A549 (cell line): ENCODE measurements around the gene TBC1D1. TPM values are rescaled to one million over a fixed set of nuclear protein-coding genes. Genes with fewer than 3 reads are reported as not detected.

Experiments used
- ATAC-seq, 2 experiments: fragments of 200-7000 bp in 1 of 2; fragments of >200 bp in 1 of 2; cut with Nextera tagmentation in 1 of 2; cut with Tn5 transposase in 1 of 2; 3 replicates each; pipeline versions ENCODE4 v1.8.0 to v1.9.1; 2018 to 2020; ENCODE audit warnings: mild to moderate bottlenecking in 1 of 2, moderate library complexity in 1 of 2
- CTCF ChIA-PET: fragments of 300-600 bp; sonication (Branson Sonifier 250); formaldehyde crosslinking; extraction: SDS; loops from one replicate; lab custom pipeline; 2021; ENCODE audit warnings: antibody characterized with exemption, inconsistent platforms; lab: Yijun Ruan, JAX
- POLR2A ChIA-PET: fragments of 350-600 bp; formaldehyde crosslinking; extraction: SDS; loops from one replicate; lab custom pipeline; 2021; ENCODE audit warnings: antibody characterized with exemption, inconsistent platforms; lab: Yijun Ruan, JAX
- DNase-seq, 2 experiments: peaks; one replicate each; pipeline versions ENCODE4 v3.0.0 to v3.0.0-alpha.2; 2011 to 2016; ENCODE audit warnings: low read depth in 1 of 2, low spot score in 1 of 2
- FAIRE-seq: peaks from 2 replicates; lab custom pipeline; 2011; peaks lifted over from hg19 to GRCh38; lab: Jason Lieb, UNC
- H3K27ac ChIP-seq, 2 experiments: fragments of >200 bp; sonication (Bioruptor Twin); formaldehyde crosslinking; 3 replicates each; pipeline ENCODE4 v1.5.1; 2016 to 2017
- H3K4me1 ChIP-seq: fragments of >200 bp; sonication (Bioruptor Twin); formaldehyde crosslinking; 3 replicates; pipeline ENCODE4 v1.6.1; 2016
- H3K4me2 ChIP-seq: fragments of >200 bp; sonication (Bioruptor Twin); formaldehyde crosslinking; 3 replicates; pipeline ENCODE4 v1.6.1; 2016
- H3K4me3 ChIP-seq: fragments of >200 bp; sonication (Bioruptor Twin); formaldehyde crosslinking; 3 replicates; pipeline ENCODE4 v1.5.1; 2016
- H3K9me3 ChIP-seq: fragments of >200 bp; sonication (Bioruptor Twin); formaldehyde crosslinking; 3 replicates; pipeline ENCODE4 v1.6.1; 2016
- CBX2 ChIP-seq: fragments of 200-600 bp; sonication (generic); IDR thresholded peaks from 2 replicates; pipeline ENCODE4 v1.6.1; 2016; ENCODE audit warnings: low read depth, mild to moderate bottlenecking, borderline replicate concordance
- CHD2 ChIP-seq: fragments of 150-350 bp; IDR thresholded peaks from 2 replicates; pipeline ENCODE4 v1.6.1; 2014; ENCODE audit warnings: low read length; ENCODE audit not compliant: partially characterized antibody
- CHD4 ChIP-seq: fragments of 200-600 bp; sonication (generic); IDR thresholded peaks from 2 replicates; pipeline ENCODE4 v1.6.1; 2016; ENCODE audit warnings: antibody characterized with exemption, mild to moderate bottlenecking, borderline replicate concordance
- EP300 ChIP-seq, 2 experiments: fragments of >200 bp; sonication (Bioruptor Twin); formaldehyde crosslinking; IDR thresholded peaks; 2 replicates in 1 of 2; 3 replicates in 1 of 2; pipeline ENCODE4 v1.6.1; 2016 to 2017
- ESRRA ChIP-seq: fragments of 150-350 bp; IDR thresholded peaks from 2 replicates; pipeline ENCODE4 v1.6.1; 2014; ENCODE audit warnings: mild to moderate bottlenecking, low read length, borderline replicate concordance
- HOXB5 ChIP-seq: fragments of 250-450 bp; sonication (Bioruptor Pico); IDR thresholded peaks from 2 replicates; pipeline ENCODE4 v1.5.0; 2020; ENCODE audit warnings: mild to moderate bottlenecking, moderate library complexity
- JUNB ChIP-seq: fragments of >200 bp; sonication (Bioruptor Twin); formaldehyde crosslinking; IDR thresholded peaks from 2 replicates; pipeline ENCODE4 v1.6.1; 2016
- MAZ ChIP-seq: fragments of 150-350 bp; IDR thresholded peaks from 2 replicates; pipeline ENCODE4 v1.6.1; 2014; ENCODE audit warnings: antibody characterized with exemption, low read depth, low read length, borderline replicate concordance
- MYC ChIP-seq: IDR thresholded peaks from 2 replicates; pipeline ENCODE4 v1.6.1; 2012; ENCODE audit warnings: mild to moderate bottlenecking, inconsistent platforms, low read length, improper control_type of control experiment, borderline replicate concordance
- NFE2L2 ChIP-seq: fragments of 150-350 bp; conservative IDR thresholded peaks from 2 replicates; pipeline ENCODE4 v1.6.1; 2014; ENCODE audit warnings: low read length
- NPAS2 ChIP-seq: fragments of 250-450 bp; sonication (Bioruptor Pico); IDR thresholded peaks from 2 replicates; pipeline ENCODE4 v1.8.0; 2022; ENCODE audit warnings: mild to moderate bottlenecking, moderate library complexity, borderline replicate concordance
- RARB ChIP-seq: fragments of 250-450 bp; sonication (Bioruptor Pico); IDR thresholded peaks from 2 replicates; pipeline ENCODE4 v1.8.0; 2021; ENCODE audit warnings: mild to moderate bottlenecking, moderate library complexity
- SMC3 ChIP-seq: fragments of >200 bp; sonication (Bioruptor Twin); formaldehyde crosslinking; IDR thresholded peaks from 3 replicates; pipeline ENCODE4 v1.6.1; 2018; ENCODE audit warnings: inconsistent platforms
- SREBF2 ChIP-seq: fragments of 450-650 bp; IDR thresholded peaks from 2 replicates; pipeline ENCODE4 v1.6.1; 2014; ENCODE audit warnings: mild to moderate bottlenecking, moderate library complexity
- TP53 ChIP-seq: fragments of 250-450 bp; sonication (Bioruptor Pico); IDR thresholded peaks from 2 replicates; pipeline ENCODE4 v1.5.0; 2021; ENCODE audit warnings: mild to moderate bottlenecking, moderate library complexity
- ZC3H11A ChIP-seq: fragments of 450-650 bp; IDR thresholded peaks from 2 replicates; pipeline ENCODE4 v1.6.1; 2014; ENCODE audit warnings: antibody characterized with exemption, mild to moderate bottlenecking
- whole genome bisulfite sequencing: methylation state at CpG from one replicate; pipeline ENCODE4 v1.1.6; 2017; ENCODE audit errors: missing lambda C conversion rate; 5-methylcytosine and 5-hydroxymethylcytosine counted together
- polyA plus RNA-seq, 4 experiments: library from polyadenylated mRNA; depleted of rRNA in 3 of 4; stranded (reverse); fragments of >200 nt; fragmentation: RNase III in 1 of 4; extraction: RNeasy Plus Mini Kit Qiagen cat#74134 plus additional on column Dnase treatment in 1 of 4; gene quantifications; 2 replicates in 3 of 4; 3 replicates in 1 of 4; pipeline ENCODE4 v1.2.3, GENCODE V29; 2011 to 2017
- TF ChIP-seq, protein P1 (sequence below): fragments of 150-350 bp; IDR thresholded peaks from 2 replicates; pipeline ENCODE4 v1.6.1; 2014; ENCODE audit warnings: low read depth, mild to moderate bottlenecking, low read length
- TF ChIP-seq, protein P2 (sequence below): fragments of 200-600 bp; sonication (generic); IDR thresholded peaks from 2 replicates; pipeline ENCODE4 v1.6.1; 2016; ENCODE audit warnings: antibody characterized with exemption, mild to moderate bottlenecking, moderate library complexity
- TF ChIP-seq, protein P3 (sequence below): fragments of >200 bp; sonication (Bioruptor Twin); formaldehyde crosslinking; IDR thresholded peaks from 3 replicates; pipeline ENCODE4 v1.5.1; 2016

TBC1D1 gene
- polyA plus RNA-seq, 2 of the 4 experiments (the other 2 are of a cell fraction): 26.5 to 28.5 TPM

DNA sequence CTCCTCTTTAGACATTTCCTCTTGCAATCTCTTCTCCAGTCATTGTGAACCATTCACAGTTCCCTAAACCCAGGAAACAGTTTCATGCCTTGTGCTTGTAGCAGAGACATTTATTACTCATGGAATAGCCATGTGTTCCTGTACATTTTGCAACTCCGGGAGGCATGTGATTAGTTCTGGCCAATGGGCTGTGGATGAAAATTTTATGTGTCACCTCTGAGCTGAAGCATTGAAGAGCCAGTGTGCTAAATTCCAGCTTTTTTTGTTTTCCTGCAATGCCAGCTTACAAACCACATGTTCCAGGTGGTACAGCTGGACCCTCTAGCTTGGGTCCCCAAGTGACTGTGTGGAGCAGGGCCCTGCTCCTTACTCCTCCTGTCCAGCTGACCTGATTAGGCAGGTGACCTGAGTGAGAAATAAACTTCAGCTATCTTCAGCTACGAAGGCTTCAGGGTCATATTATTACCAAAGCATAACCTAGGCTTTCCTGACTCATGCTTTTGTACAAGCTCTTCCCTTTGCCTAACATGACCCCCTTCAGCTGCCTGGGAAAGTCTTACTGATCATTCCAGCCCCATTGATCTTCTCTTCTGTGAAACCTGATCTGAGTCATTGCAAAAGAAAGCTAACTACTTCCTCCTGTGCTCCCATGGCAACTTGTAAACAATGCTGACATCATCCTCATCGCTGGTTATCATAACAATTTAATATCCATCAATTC is 269.8 kb downstream of the TBC1D1 start (continued):
- no peak for TF ChIP-seq CHD2

DNA sequence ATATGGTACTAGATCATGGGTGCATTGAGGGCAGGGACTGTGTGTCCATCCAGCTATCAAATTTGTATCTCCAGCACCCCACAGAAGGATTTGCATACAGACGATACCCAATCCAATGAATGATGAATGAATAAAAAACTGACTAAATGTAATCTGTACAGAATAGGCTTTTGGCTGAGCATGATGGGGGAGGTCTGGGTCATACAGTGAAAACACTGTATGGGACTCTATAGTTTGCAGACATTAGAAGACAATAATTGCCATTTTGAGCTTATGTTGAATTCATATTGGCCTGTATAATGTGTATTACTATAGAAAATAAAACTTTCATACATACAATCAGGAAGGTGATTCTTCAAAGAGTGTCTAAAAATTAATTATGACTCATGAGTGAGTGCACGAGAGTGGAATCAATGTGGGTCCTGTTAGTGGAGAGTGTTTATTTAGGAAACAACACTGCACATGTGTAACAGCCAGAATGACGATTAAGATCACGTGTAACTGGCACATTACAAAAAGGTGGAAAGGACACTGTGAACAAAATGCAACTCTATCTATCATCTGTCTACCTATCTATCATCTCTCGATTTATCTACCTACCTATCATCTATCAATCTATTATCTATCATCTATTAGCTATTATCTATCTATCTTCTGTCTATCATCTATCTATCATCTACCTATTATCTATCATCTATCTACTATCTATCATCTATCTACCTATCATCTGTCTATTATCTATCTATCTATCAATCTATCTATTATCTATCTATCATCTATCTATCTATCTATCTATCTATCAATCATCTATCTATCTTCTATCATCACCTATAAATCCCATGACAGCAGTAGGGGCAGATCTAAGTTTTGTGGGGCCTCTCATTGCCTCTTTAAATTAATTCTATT is 270.6 kb downstream of the TBC1D1 start:
- FAIRE-seq (no peak), ATAC-seq (peak; percentile 46 to 54; a peak in 4 of 6 replicates), DNase-seq (no peak)
- WGBS: 58% methylated on average over 5 of the region's 5 CpGs
- H3K4me3 ChIP-seq: no peak overlapping the region
- H3K4me2 ChIP-seq: peak overlapping the region; percentile 62
- POLR2A ChIA-PET: no interaction called here
- H3K9me3 ChIP-seq: peaks cover 14% of the 10 kb centered on the region; the same call in 2 of the 3 replicates
- peak overlapping the region; percentile 83 to 90 for H3K27ac ChIP-seq
- peaks cover 51% of the 10 kb centered on the region for H3K4me1 ChIP-seq
- TF ChIP-seq NPAS2 (CRISPR knock-in tag) (no peak), JUNB (no peak), TP53 (CRISPR knock-in tag) (no peak), CBX2 (no peak), SREBF2 (no peak), HOXB5 (CRISPR knock-in tag) (no peak), CHD4 (no peak), MAZ (no peak), RARB (CRISPR knock-in tag) (no peak), MYC (no peak), ZC3H11A (no peak), ESRRA (no peak), NFE2L2 (no peak)
- TF ChIP-seq, protein P1, sequence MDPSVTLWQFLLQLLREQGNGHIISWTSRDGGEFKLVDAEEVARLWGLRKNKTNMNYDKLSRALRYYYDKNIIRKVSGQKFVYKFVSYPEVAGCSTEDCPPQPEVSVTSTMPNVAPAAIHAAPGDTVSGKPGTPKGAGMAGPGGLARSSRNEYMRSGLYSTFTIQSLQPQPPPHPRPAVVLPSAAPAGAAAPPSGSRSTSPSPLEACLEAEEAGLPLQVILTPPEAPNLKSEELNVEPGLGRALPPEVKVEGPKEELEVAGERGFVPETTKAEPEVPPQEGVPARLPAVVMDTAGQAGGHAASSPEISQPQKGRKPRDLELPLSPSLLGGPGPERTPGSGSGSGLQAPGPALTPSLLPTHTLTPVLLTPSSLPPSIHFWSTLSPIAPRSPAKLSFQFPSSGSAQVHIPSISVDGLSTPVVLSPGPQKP: no peak
- TF ChIP-seq, protein P2, sequence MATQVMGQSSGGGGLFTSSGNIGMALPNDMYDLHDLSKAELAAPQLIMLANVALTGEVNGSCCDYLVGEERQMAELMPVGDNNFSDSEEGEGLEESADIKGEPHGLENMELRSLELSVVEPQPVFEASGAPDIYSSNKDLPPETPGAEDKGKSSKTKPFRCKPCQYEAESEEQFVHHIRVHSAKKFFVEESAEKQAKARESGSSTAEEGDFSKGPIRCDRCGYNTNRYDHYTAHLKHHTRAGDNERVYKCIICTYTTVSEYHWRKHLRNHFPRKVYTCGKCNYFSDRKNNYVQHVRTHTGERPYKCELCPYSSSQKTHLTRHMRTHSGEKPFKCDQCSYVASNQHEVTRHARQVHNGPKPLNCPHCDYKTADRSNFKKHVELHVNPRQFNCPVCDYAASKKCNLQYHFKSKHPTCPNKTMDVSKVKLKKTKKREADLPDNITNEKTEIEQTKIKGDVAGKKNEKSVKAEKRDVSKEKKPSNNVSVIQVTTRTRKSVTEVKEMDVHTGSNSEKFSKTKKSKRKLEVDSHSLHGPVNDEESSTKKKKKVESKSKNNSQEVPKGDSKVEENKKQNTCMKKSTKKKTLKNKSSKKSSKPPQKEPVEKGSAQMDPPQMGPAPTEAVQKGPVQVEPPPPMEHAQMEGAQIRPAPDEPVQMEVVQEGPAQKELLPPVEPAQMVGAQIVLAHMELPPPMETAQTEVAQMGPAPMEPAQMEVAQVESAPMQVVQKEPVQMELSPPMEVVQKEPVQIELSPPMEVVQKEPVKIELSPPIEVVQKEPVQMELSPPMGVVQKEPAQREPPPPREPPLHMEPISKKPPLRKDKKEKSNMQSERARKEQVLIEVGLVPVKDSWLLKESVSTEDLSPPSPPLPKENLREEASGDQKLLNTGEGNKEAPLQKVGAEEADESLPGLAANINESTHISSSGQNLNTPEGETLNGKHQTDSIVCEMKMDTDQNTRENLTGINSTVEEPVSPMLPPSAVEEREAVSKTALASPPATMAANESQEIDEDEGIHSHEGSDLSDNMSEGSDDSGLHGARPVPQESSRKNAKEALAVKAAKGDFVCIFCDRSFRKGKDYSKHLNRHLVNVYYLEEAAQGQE: no peak
- CTCF ChIA-PET: interaction anchor here (0.5 to 2.6 kb wide), 6 partner anchors 9 to 99 kb away, joined by 3 to 15 read pairs (median 4); no protein-coding TSS in a partner anchor

DNA sequence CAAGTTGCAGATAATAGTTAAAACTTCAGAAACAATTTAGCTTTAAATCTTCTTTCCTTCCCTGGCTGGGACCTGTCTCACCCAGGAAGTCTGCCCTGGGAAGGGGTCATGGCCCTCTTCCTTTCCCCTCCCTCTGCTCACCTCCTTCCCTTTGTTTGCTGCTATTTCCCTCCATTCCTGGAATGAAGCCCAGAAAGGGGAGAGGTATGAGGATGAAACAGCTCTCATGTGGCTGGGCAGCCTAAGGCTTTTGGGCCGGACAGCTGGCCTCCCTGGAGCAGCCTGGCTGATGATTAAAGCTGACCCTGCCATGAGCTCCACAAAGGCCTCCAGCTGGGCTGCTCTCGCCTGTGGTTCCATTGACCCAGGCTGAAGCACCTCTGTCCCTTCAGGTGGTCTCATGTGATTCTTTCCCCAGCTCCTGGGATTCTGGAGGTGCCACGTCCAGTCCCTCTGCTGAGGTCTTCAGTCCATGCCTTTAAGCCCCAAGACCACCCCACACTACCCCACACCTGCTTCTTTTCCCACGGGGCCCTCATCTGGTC is 271.4 kb downstream of the TBC1D1 start:
- peak overlapping the region; percentile 62 for H3K4me2 ChIP-seq
- ChIA-PET CTCF (interaction anchor here (0.5 to 2.6 kb wide), 2 partner anchors 17 to 100 kb away, joined by 3 to 15 read pairs; no protein-coding TSS in a partner anchor), POLR2A (no interaction called here)
- ATAC-seq (peak; percentile 40 to 75; a peak in 4 of 6 replicates), DNase-seq (peak in 1 of 2 experiments; percentile 76), FAIRE-seq (no peak)
- 53% methylated on average over 4 of the region's 4 CpGs for WGBS
- peaks cover 43% of the 10 kb centered on the region for H3K4me1 ChIP-seq
- peaks cover 14% of the 10 kb centered on the region; the same call in 2 of the 3 replicates for H3K9me3 ChIP-seq
- H3K27ac ChIP-seq: peak overlapping the region; percentile 83 to 85
- H3K4me3 ChIP-seq: no peak overlapping the region
- TF ChIP-seq, protein P2: no peak
- TF ChIP-seq, protein P1: no peak
- TF ChIP-seq, protein P3, sequence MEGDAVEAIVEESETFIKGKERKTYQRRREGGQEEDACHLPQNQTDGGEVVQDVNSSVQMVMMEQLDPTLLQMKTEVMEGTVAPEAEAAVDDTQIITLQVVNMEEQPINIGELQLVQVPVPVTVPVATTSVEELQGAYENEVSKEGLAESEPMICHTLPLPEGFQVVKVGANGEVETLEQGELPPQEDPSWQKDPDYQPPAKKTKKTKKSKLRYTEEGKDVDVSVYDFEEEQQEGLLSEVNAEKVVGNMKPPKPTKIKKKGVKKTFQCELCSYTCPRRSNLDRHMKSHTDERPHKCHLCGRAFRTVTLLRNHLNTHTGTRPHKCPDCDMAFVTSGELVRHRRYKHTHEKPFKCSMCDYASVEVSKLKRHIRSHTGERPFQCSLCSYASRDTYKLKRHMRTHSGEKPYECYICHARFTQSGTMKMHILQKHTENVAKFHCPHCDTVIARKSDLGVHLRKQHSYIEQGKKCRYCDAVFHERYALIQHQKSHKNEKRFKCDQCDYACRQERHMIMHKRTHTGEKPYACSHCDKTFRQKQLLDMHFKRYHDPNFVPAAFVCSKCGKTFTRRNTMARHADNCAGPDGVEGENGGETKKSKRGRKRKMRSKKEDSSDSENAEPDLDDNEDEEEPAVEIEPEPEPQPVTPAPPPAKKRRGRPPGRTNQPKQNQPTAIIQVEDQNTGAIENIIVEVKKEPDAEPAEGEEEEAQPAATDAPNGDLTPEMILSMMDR: no peak
- no peak for TF ChIP-seq EP300 (IDR thresholded peaks at IDR 0.05)
- no peak for TF ChIP-seq SMC3
- no peak for TF ChIP-seq MYC
